ENCODE data around the gene COL16A1. TPM values are rescaled to one million over a fixed set of nuclear protein-coding genes. Genes with fewer than 3 reads are reported as not detected.

The COL16A1 gene
- total RNA-seq, 2 donors from 2014 or later, result 7.4 to 9.9 TPM

GRCh38 chr1:31689854-31690253 lies 14.0 kb downstream of the COL16A1 start:
- no peak for TF ChIP-seq CTCF (conservative IDR thresholded peaks at IDR 0.05)
- no peaks in the 10 kb centered on the region for H3K4me1 ChIP-seq (ENCODE audit: control insufficient read depth, insufficient read depth, low read length)
- no peak overlapping the region for H3K27ac ChIP-seq (ENCODE audit: low read depth, low read length)
- no peaks in the 10 kb centered on the region for H3K9me3 ChIP-seq (ENCODE audit: control insufficient read depth, low read length)
- no peaks in the 10 kb centered on the region for H3K27me3 Mint-ChIP-seq (ENCODE audit: insufficient read depth)
- no peak overlapping the region for H3K4me3 Mint-ChIP-seq
- H3K9me3 Mint-ChIP-seq, result no peaks in the 10 kb centered on the region
- WGBS, 2 experiments (ENCODE audit: insufficient coverage in 1 of 2, insufficient read length in 1 of 2), result 95 to 100% methylated on average over 2 to 6 of the region's 6 CpGs
- no peak for DNase-seq
- no peaks in the 10 kb centered on the region for H3K4me1 Mint-ChIP-seq
- no peak overlapping the region for H3K27ac Mint-ChIP-seq
- H3K36me3 Mint-ChIP-seq (ENCODE audit: low read depth), result no peaks in the 10 kb centered on the region
- no peak overlapping the region for H3K4me3 ChIP-seq (ENCODE audit: low read length)
- no peak overlapping the region for H3K9ac ChIP-seq (ENCODE audit: extremely low read depth, low read length, poor library complexity, severe bottlenecking)
- H3K27me3 ChIP-seq (ENCODE audit: control insufficient read depth, insufficient read depth, low read length, poor library complexity, severe bottlenecking), result no peaks in the 10 kb centered on the region
- no peaks in the 10 kb centered on the region for H3K36me3 ChIP-seq (ENCODE audit: control insufficient read depth, insufficient read depth, low read length)

GRCh38 chr1:31689379-31689778 lies 14.4 kb downstream of the COL16A1 start:
- no peaks in the 10 kb centered on the region for H3K36me3 Mint-ChIP-seq (ENCODE audit: low read depth)
- Histone ChIP-seq H3K27ac (ENCODE audit: low read depth, low read length) (no peak overlapping the region), H3K9ac (ENCODE audit: extremely low read depth, low read length, poor library complexity, severe bottlenecking) (no peak overlapping the region), H3K36me3 (ENCODE audit: control insufficient read depth, insufficient read depth, low read length) (no peaks in the 10 kb centered on the region), H3K4me3 (ENCODE audit: low read length) (no peak overlapping the region), H3K27me3 (ENCODE audit: control insufficient read depth, insufficient read depth, low read length, poor library complexity, severe bottlenecking) (no peaks in the 10 kb centered on the region), H3K9me3 (ENCODE audit: control insufficient read depth, low read length) (no peaks in the 10 kb centered on the region), H3K4me1 (ENCODE audit: control insufficient read depth, insufficient read depth, low read length) (no peaks in the 10 kb centered on the region)
- DNase-seq, result no peak
- no peaks in the 10 kb centered on the region for H3K27me3 Mint-ChIP-seq (ENCODE audit: insufficient read depth)
- no peaks in the 10 kb centered on the region for H3K9me3 Mint-ChIP-seq
- no peak overlapping the region for H3K4me3 Mint-ChIP-seq
- H3K4me1 Mint-ChIP-seq, result no peaks in the 10 kb centered on the region
- TF ChIP-seq CTCF (conservative IDR thresholded peaks at IDR 0.05), result no peak
- H3K27ac Mint-ChIP-seq, result no peak overlapping the region
- whole genome bisulfite sequencing, 2 experiments (ENCODE audit: insufficient coverage in 1 of 2, insufficient read length in 1 of 2), result 84% methylated on average over 2 of the region's 2 CpGs; no CpG with 5 or more reads in 1 of the 2 experiments

GRCh38 chr1:31688233-31688918 lies 15.4 kb downstream of the COL16A1 start:
- Histone ChIP-seq H3K27me3 (ENCODE audit: control insufficient read depth, insufficient read depth, low read length, poor library complexity, severe bottlenecking) (no peaks in the 10 kb centered on the region), H3K4me3 (ENCODE audit: low read length) (no peak overlapping the region), H3K27ac (ENCODE audit: low read depth, low read length) (no peak overlapping the region), H3K9ac (ENCODE audit: extremely low read depth, low read length, poor library complexity, severe bottlenecking) (no peak overlapping the region), H3K4me1 (ENCODE audit: control insufficient read depth, insufficient read depth, low read length) (no peaks in the 10 kb centered on the region), H3K36me3 (ENCODE audit: control insufficient read depth, insufficient read depth, low read length) (no peaks in the 10 kb centered on the region), H3K9me3 (ENCODE audit: control insufficient read depth, low read length) (no peaks in the 10 kb centered on the region)
- 89 to 93% methylated on average over 4 to 8 of the region's 8 CpGs for WGBS, 2 experiments (ENCODE audit: insufficient coverage in 1 of 2, insufficient read length in 1 of 2)
- TF ChIP-seq CTCF (conservative IDR thresholded peaks at IDR 0.05), result no peak
- no peaks in the 10 kb centered on the region for H3K9me3 Mint-ChIP-seq
- H3K4me1 Mint-ChIP-seq, result no peaks in the 10 kb centered on the region
- H3K27me3 Mint-ChIP-seq (ENCODE audit: insufficient read depth), result no peaks in the 10 kb centered on the region
- DNase-seq, result no peak
- H3K4me3 Mint-ChIP-seq, result no peak overlapping the region
- peak overlapping the region; percentile 36 for H3K27ac Mint-ChIP-seq
- no peaks in the 10 kb centered on the region for H3K36me3 Mint-ChIP-seq (ENCODE audit: low read depth)

Measured in endodermal cell (in vitro differentiated cells).